HG03039 (cell line): Measurements from ENCODE around the gene WNK4.
"Not testable (repeated sequence)": the region's sequence is repeated elsewhere in the genome, so short reads cannot be mapped to it uniquely, and the experiment has no call there.

ENCODE experiments used
- ATAC-seq: cut with Tn5 transposase; IDR thresholded peaks from one replicate; pipeline ENCODE4 v1.9.1; 2021; ENCODE audit warnings: mild to moderate bottlenecking, moderate library complexity; ENCODE audit not compliant: unreplicated experiment

The WNK4 gene

GRCh38 chr17:42779936-42780850, at the start of gene WNK4:
Gene WNK4, plus strand, starts transcription at chr17:42780610. Its CDS starts 89 bp downstream, at chr17:42780699.
- ATAC-seq = no peak

- ATAC-seq = no peak
These were observed 39.7 kb upstream of the WNK4 start for GRCh38 chr17:42740699-42741098.

GRCh38 chr17:42742916-42743315, 37.5 kb upstream of the WNK4 start:
- not testable (repeated sequence) for ATAC-seq

GRCh38 chr17:42743595-42744282, 36.7 kb upstream of the WNK4 start:
- ATAC-seq = no peak

- ATAC-seq = peak; percentile 45
These were observed 36.1 kb upstream of the WNK4 start for GRCh38 chr17:42744283-42744805.

GRCh38 chr17:42744806-42745617, 35.4 kb upstream of the WNK4 start, which contains the start of gene EZH1:
Gene EZH1, minus strand, starts transcription at chr17:42745040. Its CDS starts 16,099 bp downstream, at chr17:42728941.
- ATAC-seq = peak; percentile 73

GRCh38 chr17:42748202-42748907, 32.1 kb upstream of the WNK4 start:
- ATAC-seq = no peak

GRCh38 chr17:42748908-42749798, 31.3 kb upstream of the WNK4 start:
- ATAC-seq = no peak

GRCh38 chr17:42750739-42751344, 29.6 kb upstream of the WNK4 start:
- ATAC-seq = no peak

- no peak for ATAC-seq
These were observed 28.8 kb upstream of the WNK4 start for GRCh38 chr17:42751628-42752027.

GRCh38 chr17:42754782-42755181, 25.6 kb upstream of the WNK4 start:
- no peak for ATAC-seq

- ATAC-seq = no peak
These were observed 20.3 kb upstream of the WNK4 start for GRCh38 chr17:42759982-42760651.

- no peak for ATAC-seq
These were observed 19.5 kb upstream of the WNK4 start, which contains the start of gene RAMP2 for GRCh38 chr17:42760652-42761581. Gene RAMP2, plus strand, starts transcription at chr17:42761227. Its CDS starts 35 bp downstream, at chr17:42761262.

- ATAC-seq = no peak
These were observed 18.8 kb upstream of the WNK4 start for GRCh38 chr17:42761638-42762037.

GRCh38 chr17:42766124-42766523, 14.3 kb upstream of the WNK4 start:
- no peak for ATAC-seq

GRCh38 chr17:42767512-42767911, 12.9 kb upstream of the WNK4 start:
- ATAC-seq = no peak

- not testable (repeated sequence) for ATAC-seq
These were observed 12.4 kb upstream of the WNK4 start for GRCh38 chr17:42768006-42768405.
